Tibial artery (tissue), 4 donors: ENCODE measurements around the gene ZGPAT.
A peak's percentile ranks its signal among the peaks of the same experiment; 100 is the strongest.
"Not testable (repeated sequence)": the region's sequence is repeated elsewhere in the genome, so short reads cannot be mapped to it uniquely, and the experiment has no call there.

Experiments used
- DNase-seq, 2 donors: peaks; one replicate each; pipeline ENCODE4 v3.0.0-alpha.2; 2019
- H3K27ac ChIP-seq, 2 donors: fragments of 200-600 bp; sonication (generic) in 1 of 2; 1 replicate in 1 of 2; 2 replicates in 1 of 2; pipeline ENCODE4 v1.5.1; 2018 to 2019; ENCODE audit warnings: mild to moderate bottlenecking in 1 of 2
- H3K27me3 ChIP-seq, 2 donors: fragments of 200-600 bp; sonication (generic) in 1 of 2; one replicate each; pipeline versions ENCODE4 v1.5.1 to v1.6.0; 2016 to 2019
- H3K36me3 ChIP-seq, 3 donors: fragments of 200-600 bp; sonication (generic) in 2 of 3; one replicate each; pipeline ENCODE4 v1.5.1; 2016 to 2019; ENCODE audit warnings: mild to moderate bottlenecking in 2 of 3
- H3K4me1 ChIP-seq, 4 donors: fragments of 200-600 bp; sonication (generic) in 2 of 4; 1 replicate in 3 of 4; 2 replicates in 1 of 4; pipeline ENCODE4 v1.5.1; 2016 to 2019
- H3K4me3 ChIP-seq, 2 donors: fragments of 200-600 bp; sonication (generic) in 1 of 2; 1 replicate in 1 of 2; 2 replicates in 1 of 2; pipeline ENCODE4 v1.5.1; 2018 to 2019; ENCODE audit warnings: mild to moderate bottlenecking in 2 of 2
- H3K9me3 ChIP-seq, 3 donors: fragments of 200-600 bp; sonication (generic) in 1 of 3; one replicate each; pipeline ENCODE4 v1.5.1; 2016 to 2019
- CTCF ChIP-seq, 2 experiments: fragments of 200-600 bp in 1 of 2; fragments of 450-650 bp in 1 of 2; IDR thresholded peaks; one replicate each; pipeline ENCODE4 v1.5.1; 2017 to 2019; ENCODE audit warnings: antibody characterized with exemption in 2 of 2, mild to moderate bottlenecking in 1 of 2, moderate library complexity in 1 of 2
- intact Hi-C: fragments of 100-400 bp; cut with DNase I; formaldehyde crosslinking; loops from one replicate; pipeline ENCODE4 v1.15.0; 2023; ENCODE audit warnings: low total_unique reads

The ZGPAT gene

DNA sequence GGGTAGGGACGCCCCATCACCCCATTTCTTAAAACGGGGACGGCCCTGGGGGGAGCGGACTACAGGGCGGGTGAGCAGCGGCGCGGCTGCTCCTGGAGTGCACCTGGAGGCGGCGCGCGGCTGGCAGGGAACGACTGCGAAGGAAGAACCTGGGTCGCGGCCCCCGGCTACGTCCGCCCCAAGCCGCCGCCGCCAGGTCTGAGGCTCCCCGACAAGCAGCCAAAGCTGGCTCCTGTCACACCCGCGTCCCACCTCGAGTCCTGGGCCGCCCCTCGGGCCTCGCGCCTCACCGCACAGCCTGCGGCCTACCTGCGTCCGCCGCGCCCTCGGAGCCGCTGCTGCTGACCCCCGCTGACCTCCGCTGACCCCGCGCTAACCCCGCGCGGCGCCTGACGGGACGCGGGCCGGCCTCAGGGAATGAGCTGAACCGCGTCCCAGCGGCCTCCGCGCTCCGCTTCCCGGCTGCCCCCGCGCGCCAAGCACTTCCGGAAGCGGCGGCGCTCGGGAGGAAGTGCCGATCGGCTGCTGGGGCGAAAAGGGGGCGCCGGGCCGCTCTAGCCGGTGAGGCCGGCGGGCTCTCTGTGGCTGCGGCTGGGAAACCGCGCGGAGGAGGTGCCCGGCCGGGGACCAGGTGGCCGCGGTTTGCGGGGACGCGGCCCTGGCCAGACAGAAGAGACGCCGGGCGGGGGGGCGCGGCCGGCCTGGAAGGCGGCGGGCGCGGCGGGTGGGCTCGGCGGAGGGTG lies at the start of gene ZGPAT, which contains the start of gene ARFRP1:
ZGPAT (plus strand) TSS at position 482 of the 743 bp plus-strand sequence. CDS start 542 bp downstream, outside the sequence.
ARFRP1 (minus strand) TSS at position 419 of the 743 bp plus-strand sequence. CDS start 885 bp downstream, outside the sequence.
- H3K4me1 ChIP-seq = peaks cover 0 to 40% (median 28%) of the 10 kb centered on the region in 4 donors
- peak within 1 kb of the TSS; percentile 76 to 86 for H3K27ac ChIP-seq
- no peak for TF ChIP-seq CTCF (IDR thresholded peaks at IDR 0.05)
- H3K27me3 ChIP-seq = no peaks in the 10 kb centered on the region
- intact Hi-C loops = loop anchor here (5.0 kb wide), 2 partner anchors 50 to 80 kb away; partner anchors contain the start of genes GMEB2 and RTEL1
- peak; percentile 85 to 93 for DNase-seq
- peaks cover 34 to 75% (median 50%) of the 10 kb centered on the region in 3 donors for H3K36me3 ChIP-seq
- H3K9me3 ChIP-seq = no peaks in the 10 kb centered on the region
- peak within 1 kb of the TSS; percentile 82 to 83 for H3K4me3 ChIP-seq

GRCh38 chr20:63658749-63659187 lies 49.1 kb upstream of the ZGPAT start:
- Histone ChIP-seq H3K36me3 (peaks cover 0 to 36% (median 26%) of the 10 kb centered on the region in 3 donors), H3K27me3 (peaks cover 0 to 3% of the 10 kb centered on the region in 2 donors), H3K4me3 (peak overlapping the region; percentile 64 to 76), H3K9me3 (no peaks in the 10 kb centered on the region), H3K27ac (peak overlapping the region; percentile 81 to 86), H3K4me1 (peaks cover 0 to 35% (median 24%) of the 10 kb centered on the region in 4 donors)
- TF ChIP-seq CTCF (IDR thresholded peaks at IDR 0.05) = no peak
- intact Hi-C loops = loop anchor here (5.0 to 10.0 kb wide), 2 partner anchors 49 to 76 kb away; partner anchors contain the start of genes ARFRP1, LIME1, SLC2A4RG and ZGPAT
- DNase-seq = no peak

- no peak for TF ChIP-seq CTCF (IDR thresholded peaks at IDR 0.05)
- peaks cover 0 to 30% (median 21%) of the 10 kb centered on the region in 4 donors for H3K4me1 ChIP-seq
- no peaks in the 10 kb centered on the region for H3K9me3 ChIP-seq
- H3K4me3 ChIP-seq = peak overlapping the region; percentile 64 to 76
- H3K27ac ChIP-seq = peak overlapping the region; percentile 81 to 86
- peaks cover 0 to 42% (median 30%) of the 10 kb centered on the region in 3 donors for H3K36me3 ChIP-seq
- H3K27me3 ChIP-seq = no peaks in the 10 kb centered on the region
- intact Hi-C loops = loop anchor here (5.0 to 10.0 kb wide), 2 partner anchors 48 to 75 kb away; partner anchors contain the start of genes ARFRP1, LIME1, SLC2A4RG and ZGPAT
- DNase-seq = no peak
These were observed 48.5 kb upstream of the ZGPAT start for GRCh38 chr20:63659370-63659769.

DNA sequence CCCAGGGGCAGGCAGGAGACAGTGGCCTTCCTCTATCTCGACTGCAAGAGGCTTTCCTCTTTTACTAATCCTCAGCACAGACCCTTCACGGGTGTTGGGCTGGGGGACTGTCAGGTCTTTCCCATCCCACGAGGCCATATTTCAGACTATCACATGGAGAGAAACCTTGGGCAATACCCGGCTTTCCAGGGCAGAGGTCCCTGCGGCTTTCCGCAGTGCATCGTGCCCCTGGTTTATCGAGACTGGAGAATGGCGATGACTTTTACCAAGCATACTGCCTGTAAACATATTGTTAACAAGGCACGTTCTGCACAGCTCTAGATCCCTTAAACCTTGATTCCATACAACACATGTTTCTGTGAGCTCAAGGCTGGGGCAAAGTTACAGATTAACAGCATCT lies 47.7 kb upstream of the ZGPAT start:
- H3K27ac ChIP-seq, H3K9me3 ChIP-seq, intact Hi-C loops, H3K27me3 ChIP-seq, DNase-seq, H3K4me3 ChIP-seq: not testable (repeated sequence)
- H3K4me1 ChIP-seq = peaks cover 0 to 30% (median 21%) of the 10 kb centered on the region in 4 donors
- H3K36me3 ChIP-seq = peaks cover 0 to 50% (median 31%) of the 10 kb centered on the region in 3 donors

GRCh38 chr20:63660622-63661021 lies 47.2 kb upstream of the ZGPAT start:
- H3K4me3 ChIP-seq = no peak overlapping the region
- no peak overlapping the region for H3K27ac ChIP-seq
- DNase-seq = no peak
- intact Hi-C loops = no loop called here
- H3K9me3 ChIP-seq = no peaks in the 10 kb centered on the region
- no peaks in the 10 kb centered on the region for H3K27me3 ChIP-seq
- no peak for TF ChIP-seq CTCF (IDR thresholded peaks at IDR 0.05)
- peaks cover 0 to 30% (median 21%) of the 10 kb centered on the region in 4 donors for H3K4me1 ChIP-seq
- H3K36me3 ChIP-seq = peaks cover 0 to 55% (median 35%) of the 10 kb centered on the region in 3 donors

DNA sequence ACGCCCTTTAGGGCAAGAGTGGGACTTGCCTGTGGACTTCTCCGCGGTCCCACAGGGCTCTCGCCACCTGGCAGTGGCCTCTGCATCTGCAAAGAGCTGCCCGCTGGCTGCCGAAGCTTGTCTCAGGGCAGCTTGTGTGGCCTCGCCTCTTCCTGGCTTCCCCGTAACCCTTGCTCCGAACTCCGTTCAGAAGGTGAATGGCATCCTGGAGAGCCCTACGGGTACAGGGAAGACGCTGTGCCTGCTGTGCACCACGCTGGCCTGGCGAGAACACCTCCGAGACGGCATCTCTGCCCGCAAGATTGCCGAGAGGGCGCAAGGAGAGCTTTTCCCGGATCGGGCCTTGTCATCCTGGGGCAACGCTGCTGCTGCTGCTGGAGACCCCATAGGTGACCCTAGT lies 46.7 kb upstream of the ZGPAT start:
- peaks cover 0 to 59% (median 40%) of the 10 kb centered on the region in 3 donors for H3K36me3 ChIP-seq
- no peaks in the 10 kb centered on the region for H3K27me3 ChIP-seq
- no peak for TF ChIP-seq CTCF (IDR thresholded peaks at IDR 0.05)
- intact Hi-C loops = no loop called here
- no peaks in the 10 kb centered on the region for H3K9me3 ChIP-seq
- H3K4me3 ChIP-seq = no peak overlapping the region
- H3K4me1 ChIP-seq = peaks cover 0 to 30% (median 21%) of the 10 kb centered on the region in 4 donors
- DNase-seq = no peak
- H3K27ac ChIP-seq = no peak overlapping the region
